ENCODE results near the gene TEX14.
A peak's percentile ranks its signal among the peaks of the same experiment; 100 is the strongest.
"Not testable (repeated sequence)": the region's sequence is repeated elsewhere in the genome, so short reads cannot be mapped to it uniquely, and the experiment has no call there.

Gene TEX14

DNA sequence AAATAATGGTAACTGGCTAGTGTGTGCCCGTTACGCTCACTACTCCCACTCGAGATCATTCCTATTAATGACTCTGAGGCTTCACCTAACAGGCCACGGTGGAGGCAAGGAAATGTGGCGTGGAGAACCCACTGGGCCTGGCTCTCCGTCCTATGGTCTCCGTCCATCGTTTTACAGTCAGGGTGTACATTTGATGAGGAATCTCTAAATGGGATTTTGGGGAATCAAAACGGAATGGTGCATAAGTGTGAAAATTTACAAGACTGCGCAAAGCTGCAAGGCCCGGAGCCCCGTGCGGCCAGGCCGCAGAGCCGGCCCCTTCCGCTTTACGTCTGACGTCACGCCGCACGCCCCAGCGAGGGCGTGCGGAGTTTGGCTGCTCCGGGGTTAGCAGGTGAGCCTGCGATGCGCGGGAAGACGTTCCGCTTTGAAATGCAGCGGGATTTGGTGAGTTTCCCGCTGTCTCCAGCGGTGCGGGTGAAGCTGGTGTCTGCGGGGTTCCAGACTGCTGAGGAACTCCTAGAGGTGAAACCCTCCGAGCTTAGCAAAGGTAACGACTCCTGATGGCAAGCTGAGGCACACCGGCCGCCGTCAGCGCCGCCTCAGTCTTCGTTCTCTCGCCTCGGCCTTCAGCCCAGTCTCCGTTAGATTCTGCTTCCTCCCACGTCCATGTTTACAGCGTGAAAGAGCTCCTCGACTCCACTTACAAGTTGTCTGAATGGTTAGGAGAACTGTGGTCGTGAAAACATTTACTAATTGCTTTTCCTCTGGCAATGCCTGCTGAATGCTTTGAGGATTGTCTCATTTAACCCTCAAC is 602 bp upstream of the TEX14 start, which contains the start of gene RAD51C:
Gene RAD51C, plus strand, starts transcription at position 364 of the 817 bp plus-strand sequence. Its CDS starts 42 bp downstream, at position 406.
- peak; percentile 66 for DNase-seq (ENCODE audit: low read depth)

DNA sequence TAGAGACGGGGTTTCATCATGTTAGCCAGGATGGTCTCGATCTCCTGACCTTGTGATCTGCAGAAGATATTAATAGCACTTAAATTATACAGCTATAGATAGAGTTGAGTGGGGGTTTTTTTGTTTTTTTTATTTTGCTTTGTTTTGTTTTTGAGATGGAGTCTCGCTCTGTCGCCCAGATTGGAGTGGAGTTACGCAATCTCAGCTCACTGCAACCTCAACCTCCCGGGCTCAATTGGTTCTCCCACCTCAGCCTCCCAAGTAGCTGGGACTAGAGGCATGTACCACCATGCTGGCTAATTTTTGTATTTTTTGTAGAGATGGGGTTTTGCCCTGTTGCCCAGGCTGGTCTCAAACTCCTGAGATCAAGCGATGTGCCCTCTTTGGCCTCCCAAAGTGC is 1.8 kb downstream of the TEX14 start:
- DNase-seq (ENCODE audit: low read depth) = not testable (repeated sequence)

DNA sequence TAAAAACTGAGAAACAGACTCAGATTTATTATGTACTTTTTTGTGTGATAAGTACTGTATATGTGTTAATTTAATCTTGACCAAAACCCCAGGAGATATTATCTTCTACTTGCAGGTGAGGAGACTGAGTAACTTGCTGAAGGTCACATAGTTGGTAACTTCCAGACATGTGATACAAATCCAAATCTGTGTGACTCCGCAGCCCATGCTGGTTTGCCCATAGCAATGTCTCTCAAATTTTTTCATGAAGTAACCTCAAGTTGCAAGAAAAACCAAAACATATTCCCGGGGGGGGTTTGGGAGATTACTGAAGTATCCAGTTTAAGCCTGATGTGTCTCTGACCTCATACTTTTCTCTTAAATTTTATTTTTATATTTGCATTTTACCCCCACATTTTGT is 3.3 kb downstream of the TEX14 start:
- DNase-seq (ENCODE audit: low read depth) = no peak

DNA sequence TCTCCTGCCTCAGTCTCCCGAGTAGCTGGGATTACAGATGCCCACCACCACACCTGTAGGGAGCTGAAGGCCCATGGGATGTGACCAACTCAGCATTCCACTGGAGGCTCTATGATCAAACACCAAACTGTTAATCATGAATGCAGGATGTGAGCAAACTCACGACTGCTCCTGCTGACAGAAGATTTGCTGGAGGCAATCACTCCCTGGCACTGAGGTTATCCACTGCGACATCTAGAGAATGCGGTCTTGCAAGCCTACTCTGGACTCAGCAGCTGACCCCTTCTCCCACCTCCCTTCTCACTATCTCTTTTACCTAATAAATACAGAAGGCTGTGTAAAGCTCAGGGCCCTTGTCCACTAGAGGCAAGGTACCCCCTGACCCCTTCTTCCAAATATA is 4.9 kb downstream of the TEX14 start:
- no peak for DNase-seq (ENCODE audit: low read depth)

DNA sequence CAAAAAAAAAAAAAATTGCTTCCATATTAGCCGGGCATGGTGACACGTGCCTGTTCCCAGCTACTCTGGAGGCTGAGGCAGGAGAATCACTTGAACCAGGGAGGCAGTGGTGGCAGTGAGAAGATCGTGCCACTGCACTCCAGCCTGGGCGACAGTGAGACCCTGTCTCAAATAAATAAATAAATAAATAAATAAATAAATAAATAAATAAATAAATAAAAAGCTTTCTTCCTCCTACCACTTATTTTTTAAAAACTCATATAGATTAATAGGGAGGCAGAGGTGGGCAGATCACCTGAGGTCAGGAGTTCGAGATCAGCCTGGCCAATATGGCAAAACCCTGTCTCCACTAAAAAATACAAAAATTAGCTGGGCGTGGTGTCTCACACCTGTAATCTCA is 7.4 kb downstream of the TEX14 start:
- DNase-seq (ENCODE audit: low read depth) = not testable (repeated sequence)

DNA sequence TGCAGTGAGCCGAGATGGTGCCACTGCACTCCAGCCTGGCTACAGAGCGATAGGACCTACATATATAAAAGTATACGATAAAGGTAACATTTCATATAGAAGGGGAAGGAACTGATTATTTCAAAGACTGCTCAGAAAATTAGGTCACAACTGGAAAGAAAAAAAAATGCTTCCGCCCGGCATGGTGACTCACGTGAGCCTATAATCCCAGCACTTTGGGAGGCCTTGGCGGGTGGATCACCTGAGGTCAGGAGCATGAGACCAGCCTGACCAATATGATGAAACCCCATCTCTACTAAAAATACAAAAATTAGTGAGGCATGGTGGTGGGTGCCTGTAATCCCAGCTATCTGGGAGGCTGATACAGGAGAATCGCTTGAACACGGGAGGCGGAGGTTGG is 7.8 kb downstream of the TEX14 start:
- no peak for DNase-seq (ENCODE audit: low read depth)

DNA sequence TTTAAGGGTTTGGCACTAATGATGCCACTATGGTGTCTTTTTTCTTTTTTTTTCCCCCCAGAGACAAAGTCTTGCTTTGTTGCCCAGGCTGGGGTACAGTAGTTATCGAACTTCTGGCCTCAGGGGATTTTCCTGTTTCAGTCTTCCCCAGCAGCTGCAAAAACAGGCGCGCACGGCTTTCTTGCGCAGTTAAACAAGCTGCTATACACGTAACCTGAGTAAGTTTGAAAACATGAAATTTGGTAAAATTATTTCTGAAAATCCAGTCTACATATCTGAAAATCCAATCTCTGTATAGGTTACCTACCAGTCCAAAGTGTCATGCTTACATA is 11.8 kb downstream of the TEX14 start:
- DNase-seq (ENCODE audit: low read depth) = no peak

DNA sequence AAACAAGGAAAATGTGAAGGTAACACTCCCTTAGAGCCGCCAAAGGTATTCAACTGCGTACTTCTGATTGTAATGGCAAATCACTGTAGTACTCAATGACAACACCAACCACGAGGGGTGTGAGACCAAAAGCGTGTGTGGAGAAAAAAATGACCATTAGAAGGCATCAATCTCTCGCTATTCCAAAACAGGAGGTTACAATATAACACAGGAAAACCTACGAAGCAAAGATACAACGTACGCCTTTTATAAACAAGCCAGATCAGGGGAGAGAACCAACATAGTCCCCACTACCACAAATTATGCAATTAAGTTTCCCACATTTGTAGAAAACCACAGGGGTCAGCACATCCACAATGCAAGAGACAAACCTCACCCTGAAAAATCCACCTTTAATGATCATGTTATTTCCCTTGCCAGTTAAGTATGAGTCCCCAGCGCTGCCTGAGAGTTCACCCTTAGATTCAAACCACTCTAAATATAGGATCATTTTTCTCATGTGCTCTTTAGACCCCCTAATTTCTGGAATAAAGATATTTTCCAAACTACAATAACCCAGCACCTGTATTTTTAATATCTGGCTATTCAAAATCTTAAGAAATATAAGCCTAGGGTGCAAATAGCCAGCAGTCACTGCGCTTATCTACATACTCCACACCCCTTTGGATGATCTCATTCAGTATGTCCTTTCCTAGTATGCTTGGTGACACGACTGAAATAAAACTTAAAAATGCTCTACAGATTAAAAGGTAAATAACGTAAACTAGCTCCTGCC is 12.4 kb downstream of the TEX14 start:
- DNase-seq (ENCODE audit: low read depth) = no peak

DNA sequence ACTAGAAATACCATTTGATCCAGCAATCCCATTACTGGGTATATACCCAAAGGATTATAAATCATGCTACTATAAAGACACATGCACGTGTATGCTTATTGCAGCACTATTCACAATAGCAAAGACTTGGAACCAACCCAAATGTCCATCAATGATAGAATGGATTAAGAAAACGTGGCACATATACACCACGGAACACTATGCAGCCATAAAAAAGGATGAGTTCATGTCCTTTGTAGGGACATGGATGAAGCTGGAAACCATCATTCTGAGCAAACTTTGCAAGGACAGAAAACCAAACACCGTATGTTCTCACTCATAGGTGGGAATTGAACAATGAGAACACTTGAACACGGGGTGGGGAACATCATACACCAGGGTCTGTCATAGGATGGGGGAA is 13.6 kb downstream of the TEX14 start:
- DNase-seq (ENCODE audit: low read depth) = not testable (repeated sequence)

DNA sequence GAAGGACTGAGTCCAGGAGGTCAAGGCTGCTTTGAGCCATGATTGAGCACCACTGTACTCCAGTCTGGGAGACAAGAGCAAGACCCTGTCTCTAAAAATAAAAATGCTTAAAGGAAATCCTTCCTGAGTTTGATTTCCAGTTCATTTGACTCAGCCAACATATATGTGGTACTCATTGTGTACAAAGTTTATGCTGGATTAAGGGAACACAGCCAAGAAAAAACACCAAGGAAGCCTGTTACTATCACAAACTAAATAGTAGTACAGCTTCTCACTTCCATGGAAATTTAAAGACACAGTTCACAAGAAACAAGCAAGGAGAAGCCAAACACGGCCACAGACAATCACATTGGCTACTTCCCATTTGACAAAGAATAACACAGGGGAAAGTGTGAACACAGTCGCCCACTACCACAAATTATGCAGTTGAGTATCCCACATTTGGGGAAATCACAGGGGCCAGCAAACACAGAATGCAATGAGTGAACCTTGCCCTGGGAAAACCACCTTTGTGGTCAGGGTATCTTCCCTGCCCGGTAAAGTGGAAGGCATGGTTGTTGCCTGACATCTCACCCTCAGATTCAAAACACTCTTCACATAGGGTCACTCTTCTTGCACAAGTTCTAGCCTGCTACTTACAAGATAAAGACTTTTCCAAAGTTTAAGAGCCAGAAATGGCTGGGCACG is 14.5 kb downstream of the TEX14 start:
- no peak for DNase-seq (ENCODE audit: low read depth)

DNA sequence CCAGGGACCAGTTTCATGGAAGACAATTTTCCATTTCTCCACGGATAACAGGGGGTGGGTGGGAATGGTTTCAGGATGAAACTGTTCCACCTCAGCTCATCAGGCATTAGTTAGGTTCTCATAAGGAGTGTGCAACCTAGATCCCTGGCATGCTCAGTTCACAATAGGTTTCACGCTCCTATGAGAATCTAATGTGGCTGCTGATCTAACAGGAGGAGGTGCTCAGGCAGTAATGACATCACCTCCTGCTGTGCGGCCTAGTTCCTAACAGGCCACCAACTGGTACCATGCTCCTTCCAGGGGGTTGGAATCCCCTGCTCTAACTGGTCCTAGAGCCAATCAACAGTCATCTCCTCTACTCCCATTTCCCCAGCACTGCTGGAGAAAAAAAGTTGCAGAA is 19.9 kb downstream of the TEX14 start:
- no peak for DNase-seq (ENCODE audit: low read depth)

DNA sequence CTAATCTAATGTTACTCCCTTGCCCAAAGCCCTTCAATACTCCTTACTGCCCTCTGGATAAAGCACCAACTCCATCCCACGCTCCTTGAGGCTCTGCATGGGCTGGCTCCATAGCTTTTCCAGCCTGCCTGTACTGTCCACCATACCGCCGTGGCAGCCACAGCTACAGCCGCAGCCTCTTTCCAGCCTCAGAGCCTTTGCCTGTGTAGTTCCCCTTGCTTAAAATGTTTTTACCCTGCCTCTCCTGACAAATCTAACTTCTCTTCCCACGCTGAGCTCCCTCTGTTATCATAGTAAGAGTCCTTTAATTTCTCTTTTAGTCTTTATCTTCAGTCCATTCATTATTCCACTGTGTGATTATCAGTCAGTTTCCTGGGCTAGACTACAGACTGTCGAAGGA is 22.0 kb downstream of the TEX14 start:
- no peak for DNase-seq (ENCODE audit: low read depth)

DNA sequence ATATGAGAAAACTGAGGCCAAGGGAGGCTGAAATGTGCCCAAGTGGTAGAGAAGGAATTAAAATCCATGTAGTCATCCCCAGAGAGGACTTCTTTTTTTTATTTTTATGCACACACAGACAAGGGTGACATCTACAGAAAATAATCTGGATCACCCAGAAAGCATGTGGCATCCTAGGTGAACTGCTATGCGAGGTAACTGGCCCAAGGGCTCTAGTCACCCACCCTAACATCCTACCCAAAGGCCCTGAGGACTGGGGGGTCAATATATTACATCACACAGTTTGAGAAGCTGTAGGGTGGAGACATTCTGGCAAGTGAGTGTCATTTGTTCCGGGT is 23.3 kb downstream of the TEX14 start:
- DNase-seq (ENCODE audit: low read depth) = no peak

DNA sequence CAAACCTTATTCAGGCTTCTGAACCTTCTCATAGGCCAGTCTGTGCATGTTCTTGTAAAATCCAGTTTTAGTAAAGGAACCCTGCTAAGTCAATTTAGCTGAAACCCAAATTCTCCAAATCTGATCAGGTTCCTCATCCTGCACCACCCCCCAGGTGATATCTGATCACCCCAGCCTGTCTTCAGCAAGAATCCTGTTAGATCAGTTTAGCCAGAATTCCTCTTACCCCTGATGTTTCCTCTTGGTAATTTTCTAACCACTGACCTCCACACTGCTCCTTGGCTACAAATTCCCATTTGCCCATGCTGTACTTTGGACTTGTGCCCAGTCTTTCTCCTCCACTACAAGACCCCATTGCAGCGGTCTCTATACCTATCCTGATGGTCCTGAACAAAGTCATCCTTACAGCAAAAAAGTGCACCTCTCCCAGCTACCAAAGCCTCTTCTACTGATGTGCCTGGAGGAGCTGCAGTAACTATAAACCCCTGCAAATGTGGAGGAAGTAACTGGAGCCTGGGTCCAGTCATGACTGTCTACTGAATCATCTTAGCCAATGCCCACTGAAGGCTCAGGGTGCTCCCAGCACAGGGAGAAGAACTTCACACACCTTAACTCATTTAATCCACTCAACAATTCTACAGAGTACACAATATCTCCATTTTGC is 23.8 kb downstream of the TEX14 start:
- no peak for DNase-seq (ENCODE audit: low read depth)

DNA sequence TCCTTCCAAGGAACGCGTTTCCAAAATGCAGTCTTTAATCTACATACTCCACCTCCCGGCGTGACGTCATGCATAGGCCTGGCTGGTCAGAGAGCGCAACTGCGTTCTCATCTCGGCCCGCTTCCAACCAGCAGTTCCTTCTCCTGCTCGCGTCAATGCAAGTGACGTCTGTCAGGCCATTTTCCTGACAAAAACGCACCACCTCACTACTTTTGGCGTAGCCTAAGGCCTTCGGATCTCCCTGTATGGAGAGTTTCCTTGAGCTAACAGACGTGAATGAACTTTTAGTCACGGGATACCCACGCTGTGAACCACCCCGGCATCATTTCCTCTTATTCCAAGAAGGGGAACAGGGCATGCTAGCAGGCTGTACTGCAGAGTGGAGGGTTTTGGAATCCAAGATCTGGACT is 25.0 kb downstream of the TEX14 start:
- no peak for DNase-seq (ENCODE audit: low read depth)

DNA sequence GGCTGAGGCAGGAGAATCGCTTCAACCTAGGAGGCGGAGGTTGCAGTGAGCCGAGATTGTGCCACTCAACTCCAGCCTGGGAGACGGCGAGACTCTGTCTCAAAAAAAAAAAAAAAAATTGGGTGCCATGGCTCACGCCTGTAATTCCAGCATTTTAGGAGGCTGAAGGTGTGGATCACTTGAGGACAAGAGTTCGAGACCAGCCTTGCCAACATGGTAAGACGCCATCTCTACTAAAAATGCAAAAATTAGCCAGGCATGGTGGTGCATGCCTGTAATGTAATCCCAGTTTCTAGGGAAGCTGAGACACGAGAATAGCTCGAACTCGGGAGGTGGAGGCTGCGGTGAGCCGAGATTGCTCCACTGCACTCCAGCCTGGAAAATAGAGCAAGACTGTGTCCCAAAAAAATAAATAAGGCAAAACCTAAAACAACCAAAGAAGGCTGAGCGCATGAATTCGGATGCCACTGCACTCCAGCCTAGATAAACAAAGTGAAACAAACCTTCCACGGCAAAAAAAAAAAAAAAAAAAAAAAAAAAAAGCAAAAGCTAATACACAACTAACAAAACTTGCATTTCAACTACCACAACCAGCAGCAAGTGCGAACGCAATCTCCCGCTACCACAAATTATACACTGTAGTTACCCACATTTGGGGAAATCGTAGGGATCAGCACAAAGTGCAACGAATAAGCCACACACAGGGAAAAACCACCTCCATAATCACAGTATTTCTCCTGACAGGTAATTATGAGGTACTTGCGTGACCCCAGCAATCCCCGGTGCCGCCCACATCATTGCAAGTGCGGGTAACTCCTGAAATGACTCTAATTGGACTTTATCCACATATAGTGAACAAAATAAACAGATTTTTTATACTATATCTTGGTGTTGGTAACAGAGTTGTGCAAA is 25.6 kb downstream of the TEX14 start:
- DNase-seq (ENCODE audit: low read depth) = no peak

DNA sequence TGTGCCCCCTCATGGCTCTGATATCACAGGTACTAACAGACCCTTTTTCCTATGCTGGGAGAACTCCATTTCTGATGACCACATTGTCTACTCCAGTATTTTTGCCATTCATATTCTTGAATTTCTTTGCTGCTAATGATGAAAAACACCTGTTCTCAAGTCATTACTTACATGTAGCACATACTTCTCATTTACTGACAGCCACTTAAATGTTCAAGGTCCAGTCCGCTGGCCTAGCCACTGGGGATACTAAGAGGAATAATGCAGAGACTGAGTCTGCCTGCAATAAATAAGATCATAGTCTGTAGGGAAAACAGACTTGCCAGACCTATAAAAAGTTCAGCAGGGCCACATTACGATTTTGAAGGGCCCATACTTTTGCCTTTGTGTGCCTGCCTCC is 27.5 kb downstream of the TEX14 start:
- DNase-seq (ENCODE audit: low read depth) = no peak

DNA sequence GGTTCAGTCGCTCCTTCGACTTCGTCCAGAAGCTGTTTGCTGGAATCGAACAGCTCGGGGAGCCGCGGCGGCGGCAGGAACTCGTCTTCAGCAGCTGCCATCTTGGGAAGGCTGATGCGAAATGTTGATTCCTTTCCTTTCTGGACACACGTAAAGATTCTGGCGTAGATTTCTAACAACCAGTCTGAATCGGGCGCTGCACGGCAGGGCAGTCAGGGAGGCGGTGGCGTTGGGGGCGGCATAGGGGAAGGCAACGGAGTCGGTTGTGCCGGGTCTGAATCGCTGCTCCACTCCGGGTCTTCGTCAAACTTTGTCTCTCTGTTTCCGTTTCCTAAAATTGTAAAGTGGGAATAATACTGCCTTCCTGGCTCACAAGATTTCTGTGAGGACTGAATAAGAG is 30.3 kb downstream of the TEX14 start:
- no peak for DNase-seq (ENCODE audit: low read depth)

DNA sequence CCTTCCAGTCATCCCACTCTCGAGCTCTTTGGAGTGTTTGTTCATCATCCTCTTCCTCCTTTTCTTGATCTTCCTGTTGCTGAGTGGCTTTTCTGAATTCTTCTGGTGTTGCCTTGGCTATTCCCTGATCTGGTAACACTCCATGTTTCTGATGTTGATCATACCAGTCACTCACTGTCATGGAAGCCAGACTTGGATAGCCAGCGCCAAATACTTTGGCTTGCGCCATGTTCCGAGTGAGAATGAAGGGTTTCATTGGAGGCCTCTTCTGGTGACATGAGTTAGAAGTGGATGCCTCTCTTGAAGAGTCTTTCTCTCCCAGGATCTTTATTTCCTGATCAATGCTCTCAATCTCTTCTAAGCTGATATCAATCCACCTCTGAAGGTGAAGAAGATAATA is 31.2 kb downstream of the TEX14 start:
- DNase-seq (ENCODE audit: low read depth) = no peak

DNA sequence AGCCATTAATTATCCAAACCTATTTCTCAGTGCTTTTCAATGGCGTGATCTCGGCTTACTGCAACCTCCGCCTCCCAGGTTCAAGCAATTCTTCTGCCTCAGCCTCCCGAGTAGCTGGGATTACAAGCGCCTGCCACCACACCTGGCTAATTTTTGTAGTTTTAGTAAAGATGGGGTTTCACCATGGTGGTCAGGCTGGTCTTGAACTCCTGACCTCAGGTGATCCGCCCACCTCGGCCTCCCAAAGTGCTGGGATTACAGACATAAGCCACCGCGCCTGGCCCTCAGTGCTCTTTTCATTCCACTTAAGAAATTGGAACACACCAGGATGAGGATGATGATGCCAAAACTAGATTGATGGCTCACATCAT is 32.1 kb downstream of the TEX14 start:
- DNase-seq (ENCODE audit: low read depth) = not testable (repeated sequence)

Data from stromal cell of bone marrow (primary cell).